ENCODE results near the gene FXYD1.
"Not testable (repeated sequence)": the region's sequence is repeated elsewhere in the genome, so short reads cannot be mapped to it uniquely, and the experiment has no call there.

FXYD1 gene

GRCh38 chr19:35125749-35126623 is 12.6 kb upstream of the FXYD1 start:
- no peak for DNase-seq

- no peak for DNase-seq
Measured at GRCh38 chr19:35126624-35126959, 12.0 kb upstream of the FXYD1 start.

- DNase-seq = no peak
Measured at GRCh38 chr19:35127871-35128270, 10.8 kb upstream of the FXYD1 start.

- DNase-seq = no peak
Measured at GRCh38 chr19:35128398-35129057, 10.1 kb upstream of the FXYD1 start.

GRCh38 chr19:35129724-35130274 is 8.8 kb upstream of the FXYD1 start:
- not testable (repeated sequence) for DNase-seq

- no peak for DNase-seq
Measured at GRCh38 chr19:35130761-35131720, 7.6 kb upstream of the FXYD1 start.

- no peak for DNase-seq
Measured at GRCh38 chr19:35132254-35132653, 6.4 kb upstream of the FXYD1 start.

GRCh38 chr19:35133826-35134225 is 4.8 kb upstream of the FXYD1 start:
- no peak for DNase-seq

- DNase-seq = no peak
Measured at GRCh38 chr19:35134601-35135242, 3.9 kb upstream of the FXYD1 start, which contains the start of gene LGI4. Gene LGI4, minus strand, starts transcription at chr19:35135059. Its CDS starts 379 bp downstream, at chr19:35134680.

- DNase-seq = no peak
Measured at GRCh38 chr19:35135389-35135909, 3.2 kb upstream of the FXYD1 start.

- no peak for DNase-seq
Measured at GRCh38 chr19:35136231-35136630, 2.4 kb upstream of the FXYD1 start.

GRCh38 chr19:35136977-35137702 is 1.5 kb upstream of the FXYD1 start:
- no peak for DNase-seq

GRCh38 chr19:35140207-35140961 is 1.8 kb downstream of the FXYD1 start:
- DNase-seq = no peak

GRCh38 chr19:35140962-35141836 is 2.6 kb downstream of the FXYD1 start:
- DNase-seq = peak; percentile 32

GRCh38 chr19:35141837-35142605 is 3.4 kb downstream of the FXYD1 start:
- DNase-seq = no peak

GRCh38 chr19:35142606-35143230 is 4.1 kb downstream of the FXYD1 start:
- DNase-seq = no peak

GRCh38 chr19:35143231-35143715 is 4.6 kb downstream of the FXYD1 start, which contains the start of gene FXYD7:
Gene FXYD7, plus strand, starts transcription at chr19:35143255. Its CDS starts 79 bp downstream, at chr19:35143334.
- no peak for DNase-seq

- DNase-seq = no peak
Measured at GRCh38 chr19:35143818-35144217, 5.2 kb downstream of the FXYD1 start.
